Suprapubic skin (tissue), 4 donors: Measurements from ENCODE around the gene MARCHF6. TPM values are rescaled to one million over a fixed set of nuclear protein-coding genes. Genes with fewer than 3 reads are reported as not detected.

ENCODE experiments used
- DNase-seq, 2 donors: peaks; one replicate each; pipeline ENCODE4 v3.0.0-alpha.2; 2019; ENCODE audit warnings: low spot score in 2 of 2
- H3K27ac ChIP-seq: fragments of 200-600 bp; sonication (generic); one replicate; pipeline ENCODE4 v1.5.1; 2019
- H3K27me3 ChIP-seq: fragments of 200-600 bp; sonication (generic); one replicate; pipeline ENCODE4 v1.5.1; 2019
- H3K36me3 ChIP-seq: fragments of 200-600 bp; sonication (generic); one replicate; pipeline ENCODE4 v1.5.1; 2019
- H3K4me1 ChIP-seq: fragments of 200-600 bp; sonication (generic); one replicate; pipeline ENCODE4 v1.5.1; 2019
- H3K4me3 ChIP-seq: fragments of 200-600 bp; sonication (generic); one replicate; pipeline ENCODE4 v1.5.1; 2019; ENCODE audit warnings: mild to moderate bottlenecking
- H3K9me3 ChIP-seq: fragments of 200-600 bp; sonication (generic); one replicate; pipeline ENCODE4 v1.5.1; 2019
- CTCF ChIP-seq, 2 donors: fragments of 200-600 bp in 1 of 2; fragments of 450-650 bp in 1 of 2; sonication (generic) in 1 of 2; IDR thresholded peaks; one replicate each; pipeline ENCODE4 v1.5.1; 2016 to 2019; ENCODE audit warnings: antibody characterized with exemption in 2 of 2, mild to moderate bottlenecking in 1 of 2, moderate library complexity in 1 of 2
- EP300 ChIP-seq: sonication (generic); formaldehyde crosslinking; IDR thresholded peaks from one replicate; pipeline ENCODE4 v1.6.1; 2017; ENCODE audit warnings: antibody characterized with exemption
- POLR2A ChIP-seq, 2 donors: fragments of 450-650 bp; IDR thresholded peaks; one replicate each; pipeline ENCODE4 v1.6.1; 2017; ENCODE audit warnings: antibody characterized with exemption in 2 of 2, mild to moderate bottlenecking in 2 of 2, moderate library complexity in 2 of 2
- POLR2AphosphoS5 ChIP-seq, 3 donors: sonication (generic); formaldehyde crosslinking; IDR thresholded peaks; one replicate each; pipeline ENCODE4 v1.6.1; 2017; ENCODE audit warnings: antibody characterized with exemption in 3 of 3
- WGBS: methylation state at CpG from one replicate; pipeline ENCODE4 v1.1.5; 2018; 5-methylcytosine and 5-hydroxymethylcytosine counted together
- total RNA-seq, 4 donors: library from RNA; depleted of rRNA; stranded (reverse); fragments of >200 nt; gene quantifications; one replicate each; pipeline ENCODE4 v1.1.0, GENCODE V29; 2016

The MARCHF6 gene
- total RNA-seq, 4 donors from 2014 or later: 89.7 to 273 (median 143) TPM

- 93% methylated on average over 2 of the region's 2 CpGs for WGBS
- TF ChIP-seq POLR2AphosphoS5 (IDR thresholded peaks at IDR 0.05) (no peak), CTCF (IDR thresholded peaks at IDR 0.05) (no peak), EP300 (no peak), POLR2A (IDR thresholded peaks at IDR 0.05) (no peak)
- DNase-seq: no peak
- Histone ChIP-seq H3K27me3 (no peaks in the 10 kb centered on the region), H3K9me3 (no peaks in the 10 kb centered on the region), H3K36me3 (peaks cover 67% of the 10 kb centered on the region), H3K27ac (no peak overlapping the region), H3K4me1 (no peaks in the 10 kb centered on the region), H3K4me3 (no peak overlapping the region)
Measured at GRCh38 chr5:10400411-10400810, 46.9 kb downstream of the MARCHF6 start.

GRCh38 chr5:10400831-10401230 lies 47.3 kb downstream of the MARCHF6 start:
- no peak overlapping the region for H3K4me3 ChIP-seq
- no peak overlapping the region for H3K27ac ChIP-seq
- no peaks in the 10 kb centered on the region for H3K4me1 ChIP-seq
- TF ChIP-seq EP300 (no peak), POLR2AphosphoS5 (IDR thresholded peaks at IDR 0.05) (no peak), POLR2A (IDR thresholded peaks at IDR 0.05) (no peak), CTCF (IDR thresholded peaks at IDR 0.05) (no peak)
- H3K27me3 ChIP-seq: no peaks in the 10 kb centered on the region
- H3K36me3 ChIP-seq: peaks cover 67% of the 10 kb centered on the region
- WGBS: 58% methylated on average over 3 of the region's 3 CpGs
- no peaks in the 10 kb centered on the region for H3K9me3 ChIP-seq
- no peak for DNase-seq

- no peak for DNase-seq
- TF ChIP-seq EP300: no peak
- no peak for TF ChIP-seq POLR2AphosphoS5 (IDR thresholded peaks at IDR 0.05)
- no peak for TF ChIP-seq CTCF (IDR thresholded peaks at IDR 0.05)
- TF ChIP-seq POLR2A (IDR thresholded peaks at IDR 0.05): no peak
- no peaks in the 10 kb centered on the region for H3K9me3 ChIP-seq
- WGBS: 97% methylated on average over 1 of the region's 1 CpG
- no peak overlapping the region for H3K4me3 ChIP-seq
- no peaks in the 10 kb centered on the region for H3K27me3 ChIP-seq
- no peak overlapping the region for H3K27ac ChIP-seq
- H3K4me1 ChIP-seq: no peaks in the 10 kb centered on the region
- H3K36me3 ChIP-seq: peaks cover 67% of the 10 kb centered on the region
Measured at GRCh38 chr5:10401498-10401897, 48.0 kb downstream of the MARCHF6 start.

Other genes with a start within 250 kb of the MARCHF6 start
- 10 to 100 TPM in 3 of 4 donors, 1 to 10 TPM in 1; 6.1 to 29.3 (median 20.6) TPM for gene ATPSCKMT, start 103.8 kb upstream of the MARCHF6 start, total RNA-seq
- 100 to 1,000 TPM in 3 of 4 donors, 10 to 100 TPM in 1; 65.8 to 154 (median 142) TPM for gene CCT5, start 103.4 kb upstream of the MARCHF6 start, total RNA-seq
- gene CMBL, start 45.8 kb upstream of the MARCHF6 start, total RNA-seq: 1 to 10 TPM in 3 of 4 donors, under 1 TPM in 1; 0.93 to 4.8 (median 2.7) TPM
- gene ROPN1L, start 88.2 kb downstream of the MARCHF6 start, total RNA-seq: under 1 TPM in 1 of 4 donors, not detected in 3; 0.81 TPM
- 10 to 100 TPM; 16.7 to 27.0 (median 24.8) TPM for gene ANKRD33B, start 210.4 kb downstream of the MARCHF6 start, total RNA-seq